GM18507 (cell line): ENCODE data around the gene CDH12.
"Not testable (repeated sequence)": the region's sequence is repeated elsewhere in the genome, so short reads cannot be mapped to it uniquely, and the experiment has no call there.

ENCODE experiments used
- DNase-seq: peaks from one replicate; pipeline ENCODE4 v3.0.0; 2011; ENCODE audit warnings: low read depth; ENCODE audit not compliant: insufficient read length; ENCODE audit errors: extremely low spot score
- FAIRE-seq: peaks from 2 replicates; lab custom pipeline; 2011; peaks lifted over from hg19 to GRCh38; lab: Jason Lieb, UNC

Gene CDH12

GRCh38 chr5:22779499-22779898, 73.6 kb downstream of the CDH12 start:
- FAIRE-seq, result no peak
- DNase-seq, result no peak

GRCh38 chr5:22776285-22776684, 76.9 kb downstream of the CDH12 start:
- DNase-seq (no peak), FAIRE-seq (no peak)

DNA sequence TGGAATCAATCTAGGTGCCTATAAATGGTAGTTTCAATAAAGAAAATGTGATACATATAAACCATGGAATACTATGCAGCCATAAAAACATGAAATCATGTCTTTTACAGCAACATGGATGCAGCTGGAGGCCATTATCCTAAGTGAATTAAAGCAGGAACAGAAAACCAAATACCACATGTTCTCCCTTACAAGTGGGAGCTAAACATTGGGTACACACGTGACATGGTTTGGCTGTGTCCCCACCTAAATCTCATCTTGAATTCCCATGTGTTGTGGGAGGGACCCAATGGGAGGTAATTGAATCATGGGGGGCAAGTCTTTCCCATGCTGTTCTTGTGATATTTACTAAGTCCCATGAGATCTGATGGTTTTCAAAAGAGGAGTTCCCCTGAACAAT, 78.9 kb downstream of the CDH12 start:
- not testable (repeated sequence) for FAIRE-seq, DNase-seq

GRCh38 chr5:22764736-22765135, 88.4 kb downstream of the CDH12 start:
- no peak for DNase-seq
- FAIRE-seq, result no peak

DNA sequence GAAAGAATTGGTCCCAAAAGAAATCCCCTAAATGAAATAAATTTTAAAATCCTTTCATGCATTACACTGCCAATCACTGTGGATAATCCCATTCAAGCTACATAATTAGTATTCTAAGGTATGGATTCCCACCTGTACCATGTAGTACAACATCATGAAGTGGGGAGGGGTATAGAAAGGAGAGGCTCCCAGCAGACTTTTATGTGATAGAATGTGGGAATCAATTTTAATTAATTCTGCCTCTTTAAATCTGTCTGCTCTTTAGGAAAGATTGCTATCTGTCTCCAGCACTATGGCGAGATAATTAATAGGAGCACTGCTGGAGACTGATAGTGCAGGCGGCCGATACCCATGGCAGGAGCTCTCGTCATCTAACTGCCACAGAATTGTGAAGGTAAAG, 95.4 kb downstream of the CDH12 start:
- FAIRE-seq, result no peak
- DNase-seq, result no peak

DNA sequence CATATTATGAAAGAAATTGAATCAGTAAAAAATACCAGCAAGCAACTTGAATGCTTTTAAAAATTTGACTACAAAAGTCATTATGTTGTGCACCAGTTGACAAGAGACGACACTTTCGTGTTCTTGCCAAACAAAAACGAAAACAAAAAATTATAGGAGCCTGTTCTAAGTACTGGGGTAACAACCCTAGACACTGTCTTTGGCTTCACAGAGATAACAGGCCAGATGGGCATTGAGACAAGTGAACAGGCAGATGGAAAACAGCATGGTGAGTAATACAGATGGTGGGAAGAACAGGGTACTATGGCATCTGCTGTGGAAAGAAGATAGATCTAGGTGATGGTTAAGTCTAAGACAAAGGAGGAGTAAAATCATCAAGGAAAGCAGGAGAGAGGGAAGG, 99.0 kb downstream of the CDH12 start:
- FAIRE-seq, result no peak
- no peak for DNase-seq

DNA sequence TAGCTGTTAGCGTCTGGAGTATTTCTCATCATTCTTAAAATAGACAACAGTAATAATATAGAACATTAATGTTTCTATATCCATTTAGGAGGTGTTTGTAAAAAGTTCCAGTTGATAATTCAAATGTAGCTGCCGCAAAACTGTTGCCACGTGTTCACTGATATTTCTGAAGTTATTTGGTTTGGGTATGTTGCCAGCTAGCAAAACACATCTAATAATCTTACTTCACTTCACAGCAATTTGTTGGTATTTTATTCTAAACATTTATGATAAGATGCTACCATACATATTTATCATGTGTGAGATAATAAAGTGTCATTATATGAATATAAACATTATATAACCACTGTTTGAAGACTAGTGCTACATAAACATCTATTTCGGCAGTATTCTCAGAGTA, 101.6 kb downstream of the CDH12 start:
- no peak for DNase-seq
- FAIRE-seq, result no peak

DNA sequence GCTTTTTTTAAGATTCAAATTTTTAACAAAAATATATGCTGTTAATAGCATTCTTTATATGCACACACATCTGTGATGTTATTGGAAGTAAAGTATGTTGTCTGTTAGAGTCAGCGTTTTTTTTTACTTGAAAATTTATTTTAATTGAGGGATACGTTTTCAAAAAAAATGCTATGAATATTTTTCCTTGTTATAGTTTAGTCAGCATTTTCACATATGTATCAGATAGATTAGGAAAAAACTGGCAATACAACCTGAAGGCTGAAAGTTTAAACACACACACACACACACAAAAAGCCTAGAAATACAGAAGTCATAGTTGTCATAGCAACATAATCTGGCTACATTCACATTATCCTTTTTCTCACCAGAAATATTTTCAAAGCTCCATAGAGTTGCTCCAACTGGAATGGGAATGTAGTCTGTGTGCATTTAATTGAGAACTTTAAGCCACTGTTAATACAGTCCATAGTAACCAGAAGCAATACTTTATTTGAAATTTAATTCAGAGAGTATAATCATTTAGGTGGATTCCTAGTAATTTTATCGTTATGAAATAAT, 116.6 kb downstream of the CDH12 start:
- no peak for DNase-seq
- FAIRE-seq, result no peak

DNA sequence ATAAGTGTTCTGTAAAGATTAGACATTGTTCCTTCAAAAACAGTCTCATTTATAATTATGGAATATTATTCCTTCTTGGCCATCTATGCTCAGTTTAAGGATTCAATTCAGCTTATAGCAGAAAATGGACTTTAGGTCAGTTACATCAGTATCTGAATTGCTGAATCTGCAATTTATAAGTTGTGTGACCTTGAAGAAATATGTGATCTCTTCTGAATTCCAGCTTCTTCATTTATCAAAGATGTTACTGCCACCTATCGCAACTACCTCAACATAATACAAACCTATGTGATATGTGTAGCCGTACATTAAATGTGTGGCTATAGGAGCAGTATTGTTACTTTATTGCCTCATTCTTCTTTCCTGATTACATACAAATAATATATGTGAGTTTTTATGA, 118.2 kb downstream of the CDH12 start:
- DNase-seq, result no peak
- no peak for FAIRE-seq

DNA sequence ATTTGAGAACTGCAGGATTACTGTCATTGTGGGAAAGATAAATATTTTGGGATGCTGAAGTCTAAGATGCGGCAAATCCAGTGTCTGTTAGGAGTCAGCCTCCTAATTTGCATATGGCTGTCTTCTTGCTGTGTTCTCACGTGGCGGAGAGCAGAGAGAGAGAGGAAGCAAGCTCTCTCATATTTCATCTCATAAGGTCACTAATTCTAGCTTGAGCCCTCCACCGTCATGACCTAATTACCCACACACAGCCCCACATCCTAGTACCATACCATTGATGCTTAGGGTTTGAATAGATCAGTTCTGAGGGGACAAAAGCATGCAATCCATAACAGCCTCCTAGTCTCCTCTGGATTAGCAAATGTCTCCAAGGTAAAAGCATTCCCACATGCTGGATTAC, 124.5 kb downstream of the CDH12 start:
- FAIRE-seq (no peak), DNase-seq (no peak)

- no peak for DNase-seq
- no peak for FAIRE-seq
These were observed 130.7 kb downstream of the CDH12 start for GRCh38 chr5:22722491-22722890.

DNA sequence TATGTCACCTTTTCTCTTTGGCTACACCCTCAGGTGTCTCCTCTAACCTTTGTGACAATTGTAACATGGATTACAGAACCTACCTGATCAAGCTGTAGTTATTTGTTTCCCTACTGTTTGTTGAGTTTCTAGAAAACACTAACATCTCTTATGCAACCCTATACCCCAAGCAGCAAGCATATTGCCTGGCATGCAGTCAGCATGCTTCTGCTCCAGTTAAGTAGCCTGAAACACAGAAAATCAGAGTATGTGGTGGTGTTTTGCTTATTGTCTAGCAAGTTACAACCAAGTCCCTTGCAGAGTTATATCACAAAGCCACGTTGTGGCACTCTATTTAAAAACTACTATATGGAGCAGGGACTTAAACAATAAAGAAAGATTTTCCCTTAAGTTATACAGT, 131.1 kb downstream of the CDH12 start:
- FAIRE-seq, result no peak
- no peak for DNase-seq

GRCh38 chr5:22719842-22720241, 133.3 kb downstream of the CDH12 start:
- DNase-seq (no peak), FAIRE-seq (no peak)

- DNase-seq, result no peak
- FAIRE-seq, result no peak
These were observed 142.5 kb downstream of the CDH12 start for GRCh38 chr5:22710660-22711059.

- FAIRE-seq (no peak), DNase-seq (no peak)
These were observed 143.4 kb downstream of the CDH12 start for GRCh38 chr5:22709743-22710142.

DNA sequence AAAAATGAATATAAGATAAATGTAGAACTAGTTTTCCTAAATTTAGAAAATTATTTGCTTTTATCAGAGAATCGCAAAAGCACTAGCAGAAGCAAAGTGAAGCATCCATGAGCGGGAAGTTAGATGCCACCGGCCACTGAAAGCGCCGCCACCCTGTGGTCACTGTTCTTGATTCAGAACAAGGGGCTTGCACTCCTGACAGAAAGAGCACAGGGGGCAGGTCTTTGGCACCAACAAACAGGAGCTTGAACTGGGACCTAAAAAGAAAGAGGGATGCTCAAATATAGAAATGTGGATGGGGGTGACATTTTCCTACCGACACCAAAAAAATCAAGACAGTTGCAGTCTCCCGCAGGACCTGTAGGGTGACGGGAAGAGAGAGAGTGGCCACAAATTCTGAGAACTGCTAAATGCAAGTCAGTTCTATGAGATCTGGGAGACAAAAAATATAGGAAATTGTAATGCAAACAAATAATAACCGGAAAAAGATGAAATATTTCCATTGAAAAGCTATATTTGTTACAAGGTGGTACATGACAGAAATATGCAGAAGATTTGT, 144.3 kb downstream of the CDH12 start:
- FAIRE-seq, result no peak
- DNase-seq, result no peak

DNA sequence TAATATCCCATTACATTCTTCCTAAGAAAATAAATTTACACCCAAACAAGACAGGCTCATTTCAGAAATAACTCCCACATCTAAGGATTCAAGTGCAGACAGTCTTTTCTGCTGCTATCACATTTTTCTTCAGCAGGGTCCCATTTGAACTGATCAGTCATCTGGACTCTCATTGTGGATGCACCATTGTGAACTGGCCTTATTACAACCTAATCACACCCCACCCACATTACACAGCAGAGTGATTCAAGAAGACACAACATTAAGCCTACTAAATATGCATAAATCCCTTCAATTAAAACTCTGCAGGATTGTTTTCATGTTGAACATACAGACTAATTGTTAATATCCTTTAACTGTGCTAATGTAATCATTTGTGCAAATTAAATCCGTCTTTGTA, 146.2 kb downstream of the CDH12 start:
- DNase-seq, result no peak
- FAIRE-seq, result no peak

DNA sequence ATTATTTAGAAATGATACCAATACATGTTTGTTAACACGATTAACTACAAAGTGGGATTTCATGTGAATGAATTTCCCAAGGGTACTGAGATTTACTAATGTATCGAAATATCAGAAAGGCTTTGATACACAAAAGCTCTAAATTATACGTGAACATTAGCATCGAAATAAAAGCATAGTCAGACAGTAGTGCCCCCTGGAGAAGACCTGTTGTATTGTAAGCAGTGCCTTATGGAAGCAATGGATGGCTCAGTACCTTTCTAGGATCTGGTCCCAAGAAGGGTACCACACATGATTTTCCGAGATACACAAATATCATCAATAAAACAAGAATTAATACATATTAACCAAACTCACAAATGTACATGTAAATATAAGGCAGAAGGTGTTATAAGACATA, 153.8 kb downstream of the CDH12 start:
- no peak for FAIRE-seq
- no peak for DNase-seq

DNA sequence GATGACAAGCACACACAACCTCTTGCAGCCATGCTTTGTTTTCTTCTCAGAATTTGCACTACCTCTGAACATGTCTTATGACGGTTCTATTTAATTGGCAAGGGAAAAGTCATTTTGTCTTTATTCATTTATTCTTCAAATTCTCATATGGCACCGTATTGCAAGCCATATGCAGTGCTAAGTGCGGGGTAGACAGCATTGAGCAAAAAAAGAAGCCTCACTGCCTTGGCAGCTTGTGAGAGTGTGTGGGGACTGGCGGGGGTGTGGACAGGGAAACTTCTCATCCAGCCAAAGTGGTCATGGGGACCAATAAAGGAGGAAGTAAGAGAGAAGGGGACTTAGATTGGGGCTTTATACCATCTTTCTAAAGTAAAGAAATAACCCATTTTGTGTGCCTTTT, 160.0 kb downstream of the CDH12 start:
- DNase-seq, result no peak
- no peak for FAIRE-seq

- DNase-seq, result no peak
- no peak for FAIRE-seq
These were observed 170.1 kb downstream of the CDH12 start for GRCh38 chr5:22683050-22683449.

DNA sequence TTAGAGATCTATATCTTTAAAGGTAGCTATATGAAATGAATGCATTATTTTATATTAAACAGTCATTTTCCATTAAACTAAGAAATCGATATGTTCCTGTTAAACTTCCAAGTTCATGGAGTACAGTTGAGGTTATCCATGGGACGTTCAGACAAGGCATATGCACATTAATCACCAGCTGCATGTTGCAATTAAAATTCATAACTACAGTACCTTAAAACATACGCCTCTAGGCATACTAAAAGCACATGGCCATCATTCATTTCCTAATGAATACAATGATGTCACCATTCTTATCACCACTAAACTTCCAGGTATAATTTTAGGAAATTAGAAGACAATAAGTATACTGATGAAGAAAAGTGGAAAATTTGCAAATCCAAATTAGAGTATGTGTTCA, 174.3 kb downstream of the CDH12 start:
- FAIRE-seq (no peak), DNase-seq (no peak)

DNA sequence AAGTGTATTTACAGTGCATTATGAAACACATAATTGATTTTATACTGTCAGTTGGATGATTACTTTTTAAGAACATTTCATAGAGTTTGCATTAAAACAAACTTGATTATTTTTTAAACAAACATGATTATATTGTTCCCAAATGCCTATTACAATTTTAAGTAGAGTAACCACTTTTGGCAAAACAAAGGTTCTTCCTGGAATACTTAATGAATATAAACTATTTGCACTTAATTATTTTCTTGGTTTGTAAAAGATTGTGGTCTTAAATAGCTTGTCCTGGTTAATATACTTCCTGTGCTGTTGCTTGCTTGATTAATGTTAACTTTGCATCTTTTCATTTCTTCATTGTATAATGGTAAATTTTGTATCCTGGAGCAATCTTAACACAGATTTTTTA, 180.0 kb downstream of the CDH12 start:
- FAIRE-seq (no peak), DNase-seq (no peak)
